HG02588 (cell line): ENCODE results near the gene FBXO45.
"Not testable (repeated sequence)": the region's sequence is repeated elsewhere in the genome, so short reads cannot be mapped to it uniquely, and the experiment has no call there.

Source experiments
- ATAC-seq: cut with Tn5 transposase; IDR thresholded peaks from one replicate; pipeline ENCODE4 v1.9.1; 2021; ENCODE audit warnings: mild to moderate bottlenecking, moderate library complexity; ENCODE audit not compliant: unreplicated experiment

The FBXO45 gene

GRCh38 chr3:196555295-196555694 is 13.2 kb upstream of the FBXO45 start:
- ATAC-seq, result no peak

GRCh38 chr3:196557236-196557635 is 11.2 kb upstream of the FBXO45 start:
- ATAC-seq, result no peak

GRCh38 chr3:196558476-196558875 is 10.0 kb upstream of the FBXO45 start:
- ATAC-seq, result no peak

GRCh38 chr3:196559826-196560225 is 8.6 kb upstream of the FBXO45 start:
- ATAC-seq, result no peak

- ATAC-seq, result no peak
Observed at GRCh38 chr3:196563721-196564225, 4.7 kb upstream of the FBXO45 start.

- peak; percentile 36 for ATAC-seq
Observed at GRCh38 chr3:196569003-196569516, 600 bp downstream of the FBXO45 start.

GRCh38 chr3:196570332-196570731 is 1.9 kb downstream of the FBXO45 start:
- ATAC-seq, result not testable (repeated sequence)

- ATAC-seq, result no peak
Observed at GRCh38 chr3:196572389-196572788, 3.9 kb downstream of the FBXO45 start.

GRCh38 chr3:196585044-196585757 is 16.7 kb downstream of the FBXO45 start:
- no peak for ATAC-seq

GRCh38 chr3:196590279-196590678 is 21.8 kb downstream of the FBXO45 start:
- ATAC-seq, result no peak

GRCh38 chr3:196596355-196596754 is 27.9 kb downstream of the FBXO45 start:
- no peak for ATAC-seq

- not testable (repeated sequence) for ATAC-seq
Observed at GRCh38 chr3:196597971-196598733, 29.7 kb downstream of the FBXO45 start.

GRCh38 chr3:196599734-196600128 is 31.3 kb downstream of the FBXO45 start:
- ATAC-seq, result no peak

GRCh38 chr3:196600359-196600758 is 31.9 kb downstream of the FBXO45 start:
- ATAC-seq, result no peak

GRCh38 chr3:196602673-196603072 is 34.2 kb downstream of the FBXO45 start:
- no peak for ATAC-seq

GRCh38 chr3:196603683-196604082 is 35.2 kb downstream of the FBXO45 start:
- no peak for ATAC-seq

GRCh38 chr3:196604548-196604947 is 36.1 kb downstream of the FBXO45 start:
- no peak for ATAC-seq

- ATAC-seq, result no peak
Observed at GRCh38 chr3:196608693-196609092, 40.2 kb downstream of the FBXO45 start.

GRCh38 chr3:196609343-196609775 is 40.9 kb downstream of the FBXO45 start:
- no peak for ATAC-seq

GRCh38 chr3:196609805-196610515 is 41.5 kb downstream of the FBXO45 start:
- no peak for ATAC-seq
